GM21526 (cell line): ENCODE data around the gene ATP5PO.

Experiments
- ATAC-seq: cut with Tn5 transposase; IDR thresholded peaks from one replicate; pipeline ENCODE4 v1.9.1; 2021; ENCODE audit warnings: moderate library complexity; ENCODE audit not compliant: unreplicated experiment, low FRiP score

ATP5PO gene

GRCh38 chr21:33901412-33902288 lies 14.0 kb downstream of the ATP5PO start:
- no peak for ATAC-seq

GRCh38 chr21:33899199-33899598 lies 16.4 kb downstream of the ATP5PO start:
- ATAC-seq: no peak

GRCh38 chr21:33898586-33898985 lies 17.0 kb downstream of the ATP5PO start:
- no peak for ATAC-seq

GRCh38 chr21:33897739-33898138 lies 17.9 kb downstream of the ATP5PO start:
- ATAC-seq: no peak

DNA sequence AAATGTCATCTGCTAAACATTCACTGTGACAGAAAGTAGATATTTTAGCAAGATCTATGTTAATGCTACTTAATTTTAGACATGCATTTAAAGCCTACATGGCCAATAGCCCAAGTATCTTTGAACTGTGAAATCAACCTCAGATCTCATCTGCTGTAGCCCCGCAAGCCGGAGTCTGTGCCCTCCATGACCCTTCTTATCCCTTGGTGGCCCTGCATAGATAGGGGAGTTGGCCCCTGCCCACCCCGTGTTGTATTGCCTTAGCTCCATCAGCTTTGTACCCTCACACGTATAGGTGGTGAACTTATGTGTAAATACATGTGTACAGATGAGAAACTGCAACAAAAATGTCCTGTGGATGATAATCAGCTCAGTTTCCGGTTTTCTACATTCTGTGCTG lies 18.5 kb downstream of the ATP5PO start:
- ATAC-seq: no peak

DNA sequence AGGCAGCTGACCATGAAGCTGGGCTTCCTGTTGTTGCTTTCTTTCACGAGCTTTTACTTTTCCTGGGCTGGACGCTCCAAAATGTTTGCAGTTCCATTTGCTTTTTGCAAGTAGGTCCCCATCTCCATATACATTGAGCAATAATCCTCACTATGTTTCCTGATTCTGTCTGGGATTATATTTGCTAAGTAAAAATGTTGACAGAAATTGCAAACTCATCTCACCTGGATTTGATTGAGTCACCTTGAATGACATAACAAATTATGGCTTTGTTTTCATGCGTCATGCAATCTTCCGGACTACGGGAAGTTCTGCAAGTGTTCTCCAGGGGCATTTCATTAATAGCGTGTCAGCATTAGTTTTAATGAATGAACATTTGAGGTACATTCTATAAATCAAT lies 18.9 kb downstream of the ATP5PO start:
- ATAC-seq: no peak

DNA sequence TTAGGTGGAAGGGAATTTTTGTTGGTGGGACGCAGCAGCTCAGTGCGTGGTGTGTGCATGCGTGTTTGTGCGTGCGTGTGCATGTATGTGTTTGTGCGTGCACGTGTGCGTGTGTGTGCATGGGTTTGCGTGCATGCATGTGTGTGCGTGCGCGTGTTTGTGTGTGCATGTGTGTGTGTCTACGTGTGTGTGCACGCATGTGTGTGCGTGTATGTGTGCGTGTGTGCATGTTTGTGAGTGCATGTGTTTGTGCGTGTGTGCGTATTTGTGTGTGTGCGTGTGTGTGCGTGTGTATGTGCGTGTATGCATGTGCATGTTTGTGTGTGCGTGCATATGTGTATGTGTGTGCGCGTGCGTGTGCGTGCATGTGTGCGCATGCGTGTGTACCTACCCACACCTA lies 20.2 kb downstream of the ATP5PO start:
- ATAC-seq: no peak

GRCh38 chr21:33894736-33895288 lies 20.8 kb downstream of the ATP5PO start:
- ATAC-seq: no peak

GRCh38 chr21:33893917-33894316 lies 21.7 kb downstream of the ATP5PO start:
- ATAC-seq: no peak

DNA sequence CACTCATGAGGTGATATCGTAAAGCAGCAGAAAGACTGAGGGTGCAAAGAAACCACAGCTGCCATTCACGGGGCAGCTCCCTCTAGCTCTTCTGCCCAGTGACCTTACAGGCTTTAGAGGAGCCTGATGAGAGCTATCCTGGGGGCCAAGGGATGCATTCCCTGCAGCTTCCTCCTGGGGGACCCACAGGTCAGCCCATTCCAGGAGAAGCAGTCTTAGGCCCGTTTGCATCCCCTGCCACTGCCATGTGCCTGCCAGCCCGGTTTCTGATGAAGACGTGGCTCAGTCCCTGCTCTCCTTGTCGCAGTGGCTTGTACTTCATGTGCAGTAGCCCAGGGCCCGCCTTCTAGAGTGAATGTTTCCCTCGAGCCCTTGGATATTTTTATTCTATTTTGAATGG lies 22.8 kb downstream of the ATP5PO start:
- ATAC-seq: no peak

DNA sequence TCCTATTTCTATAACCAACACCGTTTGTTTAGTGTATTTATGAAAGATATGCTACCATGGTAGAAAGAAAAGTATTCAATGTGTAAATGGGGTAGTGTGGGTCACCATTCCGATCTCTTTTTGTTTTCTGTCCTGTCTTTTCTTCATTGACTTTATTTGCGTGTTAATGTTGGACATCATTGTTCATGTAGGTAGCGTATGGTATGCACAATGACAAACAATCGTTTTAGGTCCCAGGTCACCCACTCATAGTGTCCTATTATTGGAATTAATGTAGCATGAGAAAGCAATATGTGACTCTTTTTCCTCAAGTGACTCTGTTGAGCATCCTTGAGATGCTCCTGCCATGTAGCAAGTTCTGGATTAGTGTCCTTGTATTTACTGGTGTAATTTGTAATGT lies 25.4 kb downstream of the ATP5PO start:
- no peak for ATAC-seq

GRCh38 chr21:33886321-33886720 lies 29.3 kb downstream of the ATP5PO start:
- ATAC-seq: no peak

- no peak for ATAC-seq
Observed at GRCh38 chr21:33885172-33885514, 30.5 kb downstream of the ATP5PO start.

GRCh38 chr21:33884376-33885171 lies 31.0 kb downstream of the ATP5PO start:
- ATAC-seq: no peak

DNA sequence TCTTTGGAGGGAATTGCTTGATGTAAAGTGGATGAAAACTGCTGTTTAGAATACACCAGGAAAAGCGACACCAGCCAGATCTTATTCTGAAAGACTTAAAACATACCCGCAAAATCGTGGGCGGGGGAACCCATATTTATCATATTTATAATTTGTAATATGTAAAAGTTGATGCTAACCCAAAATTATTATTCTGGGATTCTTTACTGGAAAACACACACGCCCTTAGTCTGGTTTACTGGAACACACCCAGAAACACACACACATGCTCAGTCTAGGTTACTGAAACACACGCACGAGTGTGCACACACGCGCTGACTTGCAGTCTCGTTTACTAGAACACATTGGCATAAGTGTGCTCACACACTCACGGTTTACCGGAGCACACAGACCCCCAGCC lies 32.5 kb downstream of the ATP5PO start:
- no peak for ATAC-seq

DNA sequence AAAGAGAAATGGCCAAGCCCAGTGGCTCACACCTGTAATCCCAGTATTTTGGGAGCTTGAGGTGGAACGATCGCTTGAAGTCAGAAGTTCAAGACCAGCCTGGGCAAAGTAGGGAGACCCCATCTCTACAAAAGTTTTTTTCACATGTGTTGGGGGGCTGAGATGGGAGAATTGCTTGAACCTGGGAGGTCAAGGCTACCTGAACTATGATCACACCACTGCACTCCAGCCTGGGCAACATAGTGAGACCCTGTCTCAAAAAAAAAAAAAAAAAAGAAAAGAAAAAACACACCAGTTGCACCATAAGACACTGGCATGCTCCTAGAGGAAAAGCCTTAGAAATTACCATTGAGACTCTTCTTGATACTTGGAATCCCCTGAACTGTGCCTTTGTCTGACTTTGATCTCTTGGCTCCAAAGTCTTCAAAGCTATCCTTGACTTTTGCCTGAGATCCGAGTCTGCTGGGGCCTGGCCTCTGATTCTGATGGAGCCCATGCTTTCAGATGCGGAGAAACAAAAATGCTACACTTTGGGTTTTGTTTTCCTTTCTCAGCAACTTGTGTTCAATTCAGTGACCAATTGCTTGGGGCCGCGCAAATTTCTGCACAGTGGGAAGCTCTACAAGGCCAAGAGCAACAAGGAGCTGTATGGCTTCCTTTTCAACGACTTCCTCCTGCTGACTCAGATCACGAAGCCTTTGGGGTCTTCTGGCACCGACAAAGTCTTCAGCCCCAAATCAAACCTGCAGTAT lies 33.7 kb downstream of the ATP5PO start:
- ATAC-seq: no peak

DNA sequence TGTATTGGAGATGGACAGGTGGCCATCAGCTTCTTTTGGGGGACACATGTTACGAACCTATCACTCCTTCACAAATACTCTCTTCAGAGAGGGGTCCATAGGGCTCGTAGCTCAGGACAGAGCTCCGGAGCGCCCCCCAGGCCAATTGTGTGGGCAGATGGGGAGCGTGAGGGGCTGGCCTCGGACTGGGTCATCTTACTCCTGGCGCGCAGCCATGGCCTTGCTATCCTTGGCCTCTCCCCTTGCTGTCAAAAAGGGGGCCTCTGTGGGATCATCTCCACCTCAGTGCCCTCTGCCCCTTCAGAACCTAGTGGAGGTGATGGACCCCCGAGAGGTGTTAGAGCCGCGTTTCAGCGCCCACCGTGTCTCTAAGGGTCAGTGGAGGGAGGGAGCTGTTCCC lies 35.0 kb downstream of the ATP5PO start:
- no peak for ATAC-seq

DNA sequence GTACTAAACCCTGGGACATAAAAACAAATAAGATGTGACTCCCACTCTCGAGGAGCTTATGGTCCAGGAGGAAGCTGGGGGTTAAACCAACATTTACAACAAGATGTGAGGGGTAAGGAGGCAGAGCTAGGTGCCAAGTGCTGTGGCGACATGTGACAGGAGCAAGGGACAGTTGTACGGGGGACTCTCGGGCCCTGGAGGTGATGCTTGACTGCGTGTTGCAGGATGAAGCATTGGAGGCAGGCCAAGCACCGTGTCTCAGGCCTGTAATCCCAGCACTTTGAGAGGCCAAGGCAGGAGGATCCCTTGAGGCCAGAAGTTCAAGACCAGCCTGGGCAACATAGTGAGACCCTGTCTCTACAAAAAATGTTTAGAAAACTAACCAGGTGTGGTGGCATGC lies 36.8 kb downstream of the ATP5PO start:
- no peak for ATAC-seq

DNA sequence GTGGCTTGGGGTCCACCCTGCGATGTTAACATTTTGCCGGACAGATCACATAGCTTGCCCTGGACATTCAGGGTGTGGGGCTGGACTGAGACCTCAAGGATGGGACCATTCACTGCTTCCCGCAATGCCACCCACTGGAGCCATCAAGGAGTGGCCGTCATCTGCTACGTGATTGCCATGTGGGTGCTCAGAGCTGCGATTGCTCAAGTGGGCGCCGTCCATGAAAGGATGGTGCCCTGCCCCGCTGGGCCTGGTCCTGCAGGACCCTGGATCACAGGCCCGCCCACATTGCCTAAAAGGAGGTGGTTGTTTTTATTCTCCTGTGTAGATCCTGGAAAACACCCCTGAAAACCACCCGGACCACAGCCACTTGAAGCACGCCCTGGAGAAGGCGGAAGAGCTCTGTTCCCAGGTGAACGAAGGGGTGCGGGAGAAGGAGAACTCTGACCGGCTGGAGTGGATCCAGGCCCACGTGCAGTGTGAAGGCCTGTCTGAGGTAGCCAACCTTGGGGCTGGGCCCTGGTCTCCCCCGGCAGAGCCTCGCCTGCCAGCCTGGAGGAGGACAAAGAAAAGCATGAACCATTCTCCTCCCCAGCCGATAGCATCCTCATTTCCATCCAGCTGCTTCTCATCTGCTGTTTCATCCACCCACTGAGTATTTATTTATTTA lies 40.4 kb downstream of the ATP5PO start:
- no peak for ATAC-seq

DNA sequence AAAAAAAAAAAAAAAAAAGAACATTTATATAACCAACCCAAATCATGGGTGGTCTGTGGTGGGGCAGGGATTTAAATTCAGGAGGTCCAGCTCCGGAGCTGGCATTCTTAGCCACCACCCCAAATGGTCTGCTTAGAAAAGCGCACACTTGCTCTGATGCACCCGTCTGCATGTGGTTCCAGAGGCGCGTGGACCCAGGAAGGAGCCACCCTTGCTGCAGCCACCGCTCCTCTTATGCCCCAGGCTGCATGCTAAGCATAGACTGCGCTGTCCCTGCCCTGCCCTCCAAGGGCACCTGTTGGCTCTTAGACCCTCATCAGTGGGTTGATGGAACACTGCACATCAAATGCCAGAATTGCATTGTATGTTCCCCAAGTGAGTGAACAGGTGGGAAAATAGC lies 41.4 kb downstream of the ATP5PO start:
- no peak for ATAC-seq
